HepG2 (cell line): ENCODE measurements around the gene SPTAN1. TPM values are rescaled to one million over a fixed set of nuclear protein-coding genes. Genes with fewer than 3 reads are reported as not detected.

ENCODE experiments used
- ARNT ChIP-seq: fragments of 450-650 bp; IDR thresholded peaks from 2 replicates; pipeline ENCODE4 v1.6.1; 2017
- CENPT ChIP-seq: sonication (generic); formaldehyde crosslinking; IDR thresholded peaks from 2 replicates; pipeline ENCODE4 v1.8.0; 2022; ENCODE audit warnings: low read depth, mild to moderate bottlenecking, moderate library complexity, missing genetic modification reagents
- ELF4 ChIP-seq: sonication (generic); formaldehyde crosslinking; IDR thresholded peaks from 2 replicates; pipeline ENCODE4 v1.5.0; 2020; ENCODE audit warnings: missing genetic modification reagents, mild to moderate bottlenecking, moderate library complexity, borderline replicate concordance
- FLYWCH1 ChIP-seq: sonication (generic); formaldehyde crosslinking; IDR thresholded peaks from 2 replicates; pipeline ENCODE4 v1.8.1; 2023; ENCODE audit warnings: mild to moderate bottlenecking, missing genetic modification reagents
- GZF1 ChIP-seq: sonication (generic); formaldehyde crosslinking; IDR thresholded peaks from 2 replicates; pipeline ENCODE4 v1.5.1; 2020; ENCODE audit warnings: mild to moderate bottlenecking, missing genetic modification reagents
- HCFC1 ChIP-seq: fragments of 150-350 bp; IDR thresholded peaks from 2 replicates; pipeline ENCODE4 v1.6.1; 2014; ENCODE audit warnings: low read depth, low read length
- HNRNPK ChIP-seq: fragments of 200-400 bp; formaldehyde crosslinking; IDR thresholded peaks from 2 replicates; pipeline ENCODE4 v1.6.1; 2018; ENCODE audit warnings: low read length, low read depth, moderate library complexity, mild to moderate bottlenecking; ENCODE audit not compliant: poor library complexity, severe bottlenecking
- IRF2 ChIP-seq: IDR thresholded peaks from 2 replicates; pipeline ENCODE4 v1.6.1; 2018; ENCODE audit warnings: missing genetic modification reagents, missing compliant biosample characterization
- LBX2 ChIP-seq: sonication (generic); formaldehyde crosslinking; IDR thresholded peaks from 2 replicates; pipeline ENCODE4 v1.5.0; 2020; ENCODE audit warnings: missing genetic modification reagents, mild to moderate bottlenecking, borderline replicate concordance
- MED13 ChIP-seq: sonication (generic); formaldehyde crosslinking; IDR thresholded peaks from 2 replicates; pipeline ENCODE4 v1.5.0; 2020; ENCODE audit warnings: missing genetic modification reagents
- NCOR1 ChIP-seq: fragments of 200-600 bp; sonication (generic); IDR thresholded peaks from 2 replicates; pipeline ENCODE4 v1.7.0; 2017; ENCODE audit warnings: antibody characterized with exemption, low read length, borderline replicate concordance
- RFX3 ChIP-seq: IDR thresholded peaks from 2 replicates; pipeline ENCODE4 v1.6.1; 2016; ENCODE audit warnings: missing biosample characterization, missing genetic modification reagents
- SMC3 ChIP-seq: IDR thresholded peaks from 2 replicates; pipeline ENCODE4 v1.6.1; 2011; ENCODE audit warnings: low read length, improper control_type of control experiment
- SNRNP70 ChIP-seq: fragments of 200-400 bp; formaldehyde crosslinking; IDR thresholded peaks from 2 replicates; pipeline ENCODE4 v1.6.1; 2017; ENCODE audit warnings: mild to moderate bottlenecking, low read depth, low read length, moderate library complexity
- TAF15 ChIP-seq: fragments of 200-400 bp; formaldehyde crosslinking; IDR thresholded peaks from one replicate; pipeline ENCODE4 v1.6.1; 2018; ENCODE audit warnings: mild to moderate bottlenecking, low read depth, low read length; ENCODE audit not compliant: poor library complexity, severe bottlenecking
- TARDBP ChIP-seq: sonication (generic); formaldehyde crosslinking; IDR thresholded peaks from 2 replicates; pipeline ENCODE4 v1.8.0; 2022; ENCODE audit warnings: mild to moderate bottlenecking, missing genetic modification reagents
- TCF7L2 ChIP-seq: IDR thresholded peaks from 2 replicates; pipeline ENCODE4 v1.6.1; 2011; ENCODE audit warnings: mild to moderate bottlenecking, low read depth, low read length, moderate library complexity
- YY1 ChIP-seq: IDR thresholded peaks from 2 replicates; pipeline ENCODE4 v1.6.1; 2011; ENCODE audit warnings: low read length, low read depth, moderate library complexity, mild to moderate bottlenecking; ENCODE audit not compliant: insufficient read depth, insufficient replicate concordance
- ZC3H13 ChIP-seq: sonication (generic); formaldehyde crosslinking; IDR thresholded peaks from 2 replicates; pipeline ENCODE4 v1.8.1; 2023; ENCODE audit warnings: mild to moderate bottlenecking, missing genetic modification reagents, moderate library complexity
- ZMYM2 ChIP-seq: sonication (generic); formaldehyde crosslinking; IDR thresholded peaks from 2 replicates; pipeline ENCODE4 v1.8.0; 2022; ENCODE audit warnings: mild to moderate bottlenecking, missing genetic modification reagents
- ZNF143 ChIP-seq: sonication (generic); formaldehyde crosslinking; IDR thresholded peaks from 2 replicates; pipeline ENCODE4 v1.4.0; 2020; ENCODE audit warnings: missing genetic modification reagents
- ZNF180 ChIP-seq: sonication (generic); formaldehyde crosslinking; IDR thresholded peaks from 2 replicates; pipeline ENCODE4 v1.4.0; 2020; ENCODE audit warnings: low read depth, missing genetic modification reagents, borderline replicate concordance
- ZNF354B ChIP-seq: sonication (generic); formaldehyde crosslinking; IDR thresholded peaks from 2 replicates; pipeline ENCODE4 v1.8.0; 2022; ENCODE audit warnings: mild to moderate bottlenecking, missing genetic modification reagents
- ZNF574 ChIP-seq: sonication (generic); formaldehyde crosslinking; IDR thresholded peaks from 2 replicates; pipeline ENCODE4 v1.4.0; 2020; ENCODE audit warnings: missing genetic modification reagents
- ZNF703 ChIP-seq: sonication (generic); formaldehyde crosslinking; IDR thresholded peaks from 2 replicates; pipeline ENCODE4 v1.5.1; 2020; ENCODE audit warnings: missing genetic modification reagents, mild to moderate bottlenecking, moderate library complexity, borderline replicate concordance
- ZNF784 ChIP-seq: sonication (generic); formaldehyde crosslinking; IDR thresholded peaks from 2 replicates; pipeline ENCODE4 v1.5.1; 2020; ENCODE audit warnings: missing genetic modification reagents, mild to moderate bottlenecking, borderline replicate concordance
- ZNF850 ChIP-seq: sonication (generic); formaldehyde crosslinking; conservative IDR thresholded peaks from 2 replicates; pipeline ENCODE4 v1.9.0; 2021; ENCODE audit warnings: mild to moderate bottlenecking, missing genetic modification reagents
- polyA plus RNA-seq, 8 experiments: library from polyadenylated mRNA; depleted of rRNA in 3 of 8; stranded (reverse) in 7 of 8; unstranded in 1 of 8; fragments of >200 nt; fragmentation: Illumina TruSeq in 4 of 8; extraction: Trizol in 4 of 8; gene quantifications; 2 replicates each; pipeline versions ENCODE4 v1.2.1 to v1.2.3, GENCODE V29; 2011 to 2016; ENCODE audit warnings: low read depth in 4 of 8, missing spikeins in 1 of 8, mixed read lengths in 1 of 8; ENCODE audit not compliant: insufficient read depth in 1 of 8
- total RNA-seq, 5 experiments: library from RNA; depleted of rRNA; stranded (reverse); fragments of >200 nt; fragmentation: Illumina TruSeq; extraction: Trizol; gene quantifications; 2 replicates each; pipeline ENCODE4 v1.2.3, GENCODE V29; 2016; ENCODE audit warnings: low read depth in 1 of 5

Gene SPTAN1
- total and polyA plus RNA-seq, 2 of the 13 experiments (the other 11 are each of a cell fraction or from before 2014, with no cell fraction given): 106 to 111 TPM

- TF ChIP-seq GZF1 (peak; percentile 65; the same call in 1 of the 2 replicates), LBX2 (CRISPR knock-in tag) (peak; percentile 87), YY1 (peak; percentile 37), HNRNPK (no peak), ZNF574 (peak; percentile 72; the same call in 1 of the 2 replicates), ZNF180 (no peak), TAF15 (no peak), FLYWCH1 (no peak; the same call in 1 of the 2 replicates), ZNF784 (CRISPR knock-in tag) (0 out of 2 replicates have a peak, but pooled peaks have one; percentile 31), SMC3 (no peak), CENPT (CRISPR knock-in tag) (no peak), ZNF354B (CRISPR knock-in tag) (no peak), ZNF143 (CRISPR knock-in tag) (0 out of 2 replicates have a peak, but pooled peaks have one; percentile 33), ZNF703 (CRISPR knock-in tag) (no peak), TARDBP (CRISPR knock-in tag) (peak; percentile 46; the same call in 1 of the 2 replicates), ARNT (no peak), MED13 (peak; percentile 65; the same call in 1 of the 2 replicates), IRF2 (CRISPR knock-in tag) (0 out of 2 replicates have a peak, but pooled peaks have one; percentile 40), ZC3H13 (CRISPR knock-in tag) (no peak), RFX3 (CRISPR knock-in tag) (no peak), HCFC1 (no peak), TCF7L2 (no peak), NCOR1 (no peak), SNRNP70 (no peak), ELF4 (CRISPR knock-in tag) (peak; percentile 63; the same call in 1 of the 2 replicates), ZNF850 (CRISPR knock-in tag) (no peak), ZMYM2 (CRISPR knock-in tag) (no peak)
Measured at GRCh38 chr9:128504485-128505413, 47.6 kb upstream of the SPTAN1 start, which contains the start of gene GLE1 (continued).
